Stimulated activated naive B cell treated with anti-CD40 and anti-IgM and Interleukin-4, amounts not matched to agents 10 μg/mL and 1 μg/mL and 100 μg/mL, for 72 hours (primary cell): Measurements from ENCODE around the gene TLE3.

Source experiments
- ATAC-seq, 2 donors: fragments of 150-1000 bp; cut with Tn5 transposase; replicated peaks; 2 replicates each; pipeline ENCODE4 v1.10.0; 2021; ENCODE audit warnings: moderate library complexity in 1 of 2
- DNase-seq: peaks from one replicate; pipeline ENCODE4 v3.0.0; 2021
- H3K27ac Mint-ChIP-seq: one replicate; pipeline ENCODE4 v1.8.0; 2022; ENCODE audit warnings: mild to moderate bottlenecking, mixed read lengths
- H3K27me3 Mint-ChIP-seq, 2 donors: one replicate each; pipeline ENCODE4 v1.8.0; 2022; ENCODE audit warnings: mixed read lengths in 2 of 2
- H3K36me3 Mint-ChIP-seq, 2 donors: one replicate each; pipeline ENCODE4 v1.8.0; 2022; ENCODE audit warnings: mixed read lengths in 2 of 2, mild to moderate bottlenecking in 1 of 2
- H3K4me1 Mint-ChIP-seq, 2 donors: one replicate each; pipeline ENCODE4 v1.8.0; 2022; ENCODE audit warnings: mixed read lengths in 2 of 2, mild to moderate bottlenecking in 1 of 2
- H3K4me3 Mint-ChIP-seq, 2 donors: one replicate each; pipeline ENCODE4 v1.8.0; 2022; ENCODE audit warnings: mild to moderate bottlenecking in 2 of 2, mixed read lengths in 2 of 2, moderate library complexity in 1 of 2
- H3K9me3 Mint-ChIP-seq, 2 donors: one replicate each; pipeline ENCODE4 v1.8.0; 2022; ENCODE audit warnings: mixed read lengths in 2 of 2, mild to moderate bottlenecking in 1 of 2

The TLE3 gene

GRCh38 chr15:70133781-70134421, 36.2 kb upstream of the TLE3 start:
- H3K27ac Mint-ChIP-seq = no peak overlapping the region
- H3K27me3 Mint-ChIP-seq = peaks cover 16% of the 10 kb centered on the region in 2 donors

GRCh38 chr15:70133296-70133695, 35.6 kb upstream of the TLE3 start:
- DNase-seq (no peak), ATAC-seq (no peak)
- peaks cover 7 to 9% of the 10 kb centered on the region in 2 donors for H3K9me3 Mint-ChIP-seq

More at GRCh38 chr15:70133781-70134421, 36.2 kb upstream of the TLE3 start:
- peaks cover 0 to 1% of the 10 kb centered on the region in 2 donors for H3K4me1 Mint-ChIP-seq
- H3K9me3 Mint-ChIP-seq = peaks cover 7 to 9% of the 10 kb centered on the region in 2 donors
- ATAC-seq = no peak
- DNase-seq = no peak
- H3K36me3 Mint-ChIP-seq = peaks cover 2 to 3% of the 10 kb centered on the region in 2 donors
- no peak overlapping the region for H3K4me3 Mint-ChIP-seq

GRCh38 chr15:70132571-70132970, 34.9 kb upstream of the TLE3 start:
- peaks cover 0 to 2% of the 10 kb centered on the region in 2 donors for H3K4me1 Mint-ChIP-seq
- peaks cover 2 to 3% of the 10 kb centered on the region in 2 donors for H3K36me3 Mint-ChIP-seq
- no peak for ATAC-seq
- H3K27ac Mint-ChIP-seq = no peak overlapping the region
- no peak for DNase-seq
- H3K9me3 Mint-ChIP-seq = peaks cover 7 to 9% of the 10 kb centered on the region in 2 donors
- H3K27me3 Mint-ChIP-seq = peaks cover 16 to 21% of the 10 kb centered on the region in 2 donors
- no peak overlapping the region for H3K4me3 Mint-ChIP-seq

More at GRCh38 chr15:70133296-70133695, 35.6 kb upstream of the TLE3 start:
- Mint-ChIP-seq H3K4me1 (no peaks in the 10 kb centered on the region), H3K4me3 (no peak overlapping the region), H3K27me3 (peaks cover 13 to 15% of the 10 kb centered on the region in 2 donors), H3K36me3 (peaks cover 2 to 3% of the 10 kb centered on the region in 2 donors), H3K27ac (no peak overlapping the region)

GRCh38 chr15:70132139-70132538, 34.4 kb upstream of the TLE3 start:
- peaks cover 2 to 3% of the 10 kb centered on the region in 2 donors for H3K36me3 Mint-ChIP-seq
- H3K27me3 Mint-ChIP-seq = peaks cover 18 to 25% of the 10 kb centered on the region in 2 donors
- peaks cover 0 to 2% of the 10 kb centered on the region in 2 donors for H3K4me1 Mint-ChIP-seq
- H3K9me3 Mint-ChIP-seq = peaks cover 7 to 9% of the 10 kb centered on the region in 2 donors
- DNase-seq = no peak
- no peak overlapping the region for H3K4me3 Mint-ChIP-seq
- no peak overlapping the region for H3K27ac Mint-ChIP-seq
- no peak for ATAC-seq

GRCh38 chr15:70128414-70129140, 30.9 kb upstream of the TLE3 start:
- Mint-ChIP-seq H3K4me1 (peaks cover 0 to 6% of the 10 kb centered on the region in 2 donors), H3K27ac (no peak overlapping the region), H3K36me3 (no peaks in the 10 kb centered on the region), H3K27me3 (peaks cover 23 to 38% of the 10 kb centered on the region in 2 donors), H3K9me3 (no peaks in the 10 kb centered on the region), H3K4me3 (no peak overlapping the region)
- ATAC-seq (peak; percentile 45 to 57), DNase-seq (no peak)

- Mint-ChIP-seq H3K27ac (no peak overlapping the region), H3K4me1 (peaks cover 0 to 6% of the 10 kb centered on the region in 2 donors), H3K4me3 (no peak overlapping the region), H3K36me3 (no peaks in the 10 kb centered on the region), H3K27me3 (peaks cover 23 to 45% of the 10 kb centered on the region in 2 donors), H3K9me3 (no peaks in the 10 kb centered on the region)
- DNase-seq = no peak
- no peak for ATAC-seq
Observed at GRCh38 chr15:70127770-70128413, 30.2 kb upstream of the TLE3 start.

GRCh38 chr15:70127288-70127746, 29.6 kb upstream of the TLE3 start:
- Mint-ChIP-seq H3K36me3 (no peaks in the 10 kb centered on the region), H3K27ac (no peak overlapping the region), H3K4me1 (peaks cover 0 to 8% of the 10 kb centered on the region in 2 donors), H3K27me3 (peaks cover 23 to 45% of the 10 kb centered on the region in 2 donors), H3K4me3 (no peak overlapping the region), H3K9me3 (no peaks in the 10 kb centered on the region)
- no peak for DNase-seq
- ATAC-seq = no peak

GRCh38 chr15:70126362-70126761, 28.6 kb upstream of the TLE3 start:
- ATAC-seq (no peak), DNase-seq (no peak)
- peaks cover 0 to 9% of the 10 kb centered on the region in 2 donors for H3K4me1 Mint-ChIP-seq
- H3K9me3 Mint-ChIP-seq = no peaks in the 10 kb centered on the region
- no peak overlapping the region for H3K4me3 Mint-ChIP-seq
- H3K36me3 Mint-ChIP-seq = no peaks in the 10 kb centered on the region
- no peak overlapping the region for H3K27ac Mint-ChIP-seq
- H3K27me3 Mint-ChIP-seq = peaks cover 23 to 45% of the 10 kb centered on the region in 2 donors

- Mint-ChIP-seq H3K9me3 (no peaks in the 10 kb centered on the region), H3K27me3 (peaks cover 23 to 45% of the 10 kb centered on the region in 2 donors), H3K4me3 (no peak overlapping the region), H3K27ac (no peak overlapping the region), H3K4me1 (peaks cover 0 to 9% of the 10 kb centered on the region in 2 donors), H3K36me3 (no peaks in the 10 kb centered on the region)
- ATAC-seq (peak in 1 of 2 donors; percentile 64), DNase-seq (no peak)
Observed at GRCh38 chr15:70125605-70126004, 27.9 kb upstream of the TLE3 start.

- no peaks in the 10 kb centered on the region for H3K36me3 Mint-ChIP-seq
- ATAC-seq (no peak), DNase-seq (no peak)
- peaks cover 0 to 6% of the 10 kb centered on the region in 2 donors for H3K4me1 Mint-ChIP-seq
- no peak overlapping the region for H3K27ac Mint-ChIP-seq
- H3K27me3 Mint-ChIP-seq = peaks cover 19 to 39% of the 10 kb centered on the region in 2 donors
- no peaks in the 10 kb centered on the region for H3K9me3 Mint-ChIP-seq
- H3K4me3 Mint-ChIP-seq = no peak overlapping the region
Observed at GRCh38 chr15:70121624-70122302, 24.0 kb upstream of the TLE3 start.

- H3K4me1 Mint-ChIP-seq = peaks cover 0 to 6% of the 10 kb centered on the region in 2 donors
- H3K27me3 Mint-ChIP-seq = peaks cover 24 to 41% of the 10 kb centered on the region in 2 donors
- no peak for ATAC-seq
- no peaks in the 10 kb centered on the region for H3K36me3 Mint-ChIP-seq
- H3K27ac Mint-ChIP-seq = no peak overlapping the region
- no peaks in the 10 kb centered on the region for H3K9me3 Mint-ChIP-seq
- DNase-seq = no peak
- no peak overlapping the region for H3K4me3 Mint-ChIP-seq
Observed at GRCh38 chr15:70120958-70121623, 23.4 kb upstream of the TLE3 start.

- H3K27ac Mint-ChIP-seq = no peak overlapping the region
- H3K9me3 Mint-ChIP-seq = no peaks in the 10 kb centered on the region
- no peak overlapping the region for H3K4me3 Mint-ChIP-seq
- ATAC-seq = no peak
- H3K4me1 Mint-ChIP-seq = peaks cover 0 to 4% of the 10 kb centered on the region in 2 donors
- no peak for DNase-seq
- H3K36me3 Mint-ChIP-seq = no peaks in the 10 kb centered on the region
- H3K27me3 Mint-ChIP-seq = peaks cover 28 to 44% of the 10 kb centered on the region in 2 donors
Observed at GRCh38 chr15:70119911-70120508, 22.3 kb upstream of the TLE3 start.

GRCh38 chr15:70118599-70118998, 20.9 kb upstream of the TLE3 start:
- Mint-ChIP-seq H3K27me3 (peaks cover 29 to 44% of the 10 kb centered on the region in 2 donors), H3K4me1 (peaks cover 9 to 11% of the 10 kb centered on the region in 2 donors), H3K27ac (no peak overlapping the region), H3K9me3 (no peaks in the 10 kb centered on the region), H3K36me3 (no peaks in the 10 kb centered on the region), H3K4me3 (no peak overlapping the region)
- DNase-seq (no peak), ATAC-seq (no peak)
